ENCODE measurements around the gene ADARB1.
A peak's percentile ranks its signal among the peaks of the same experiment; 100 is the strongest.

DNA sequence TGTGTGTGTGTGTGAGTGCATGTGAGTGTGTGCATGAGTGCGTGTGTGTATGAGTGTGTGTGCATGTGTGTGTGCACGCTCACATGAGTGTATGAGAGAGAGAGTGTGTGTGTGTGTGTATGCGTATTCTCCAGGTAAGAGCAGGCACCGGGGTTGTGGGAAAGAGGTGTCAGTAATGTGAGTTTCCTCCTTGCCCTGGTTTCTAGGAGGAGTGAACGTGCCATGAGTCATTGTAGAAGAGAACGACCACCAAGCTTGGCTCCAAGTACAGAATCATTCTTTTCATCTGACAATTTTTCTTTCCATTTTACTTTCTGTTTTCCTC lies 134.2 kb downstream of the ADARB1 start:
- TF ChIP-seq MYNN (tag by site-specific recombination; IDR thresholded peaks at IDR 0.05; ENCODE audit: borderline replicate concordance) (no peak), YY1 (tag by site-specific recombination; IDR thresholded peaks at IDR 0.05) (no peak), SETDB1 (IDR thresholded peaks at IDR 0.05; ENCODE audit: insufficient read length, low read length) (no peak), ZNF274 (IDR thresholded peaks at IDR 0.05; ENCODE audit: low read length) (no peak), ZNF274 (tag by site-specific recombination; IDR thresholded peaks at IDR 0.05; ENCODE audit: borderline replicate concordance) (no peak), TCF7L2 (IDR thresholded peaks at IDR 0.05; ENCODE audit: borderline replicate concordance, low read depth, low read length) (no peak), ZFP69B (tag by site-specific recombination; IDR thresholded peaks at IDR 0.05) (no peak), ZNF239 (tag by site-specific recombination; IDR thresholded peaks at IDR 0.05) (0 out of 2 replicates have a peak, but pooled peaks have one; percentile 41), ZBTB1 (tag by site-specific recombination; IDR thresholded peaks at IDR 0.05) (no peak), ZNF658 (tag by site-specific recombination; IDR thresholded peaks at IDR 0.05) (no peak), ZNF121 (tag by site-specific recombination; IDR thresholded peaks at IDR 0.05) (no peak)
- TF ChIP-seq, protein P1, sequence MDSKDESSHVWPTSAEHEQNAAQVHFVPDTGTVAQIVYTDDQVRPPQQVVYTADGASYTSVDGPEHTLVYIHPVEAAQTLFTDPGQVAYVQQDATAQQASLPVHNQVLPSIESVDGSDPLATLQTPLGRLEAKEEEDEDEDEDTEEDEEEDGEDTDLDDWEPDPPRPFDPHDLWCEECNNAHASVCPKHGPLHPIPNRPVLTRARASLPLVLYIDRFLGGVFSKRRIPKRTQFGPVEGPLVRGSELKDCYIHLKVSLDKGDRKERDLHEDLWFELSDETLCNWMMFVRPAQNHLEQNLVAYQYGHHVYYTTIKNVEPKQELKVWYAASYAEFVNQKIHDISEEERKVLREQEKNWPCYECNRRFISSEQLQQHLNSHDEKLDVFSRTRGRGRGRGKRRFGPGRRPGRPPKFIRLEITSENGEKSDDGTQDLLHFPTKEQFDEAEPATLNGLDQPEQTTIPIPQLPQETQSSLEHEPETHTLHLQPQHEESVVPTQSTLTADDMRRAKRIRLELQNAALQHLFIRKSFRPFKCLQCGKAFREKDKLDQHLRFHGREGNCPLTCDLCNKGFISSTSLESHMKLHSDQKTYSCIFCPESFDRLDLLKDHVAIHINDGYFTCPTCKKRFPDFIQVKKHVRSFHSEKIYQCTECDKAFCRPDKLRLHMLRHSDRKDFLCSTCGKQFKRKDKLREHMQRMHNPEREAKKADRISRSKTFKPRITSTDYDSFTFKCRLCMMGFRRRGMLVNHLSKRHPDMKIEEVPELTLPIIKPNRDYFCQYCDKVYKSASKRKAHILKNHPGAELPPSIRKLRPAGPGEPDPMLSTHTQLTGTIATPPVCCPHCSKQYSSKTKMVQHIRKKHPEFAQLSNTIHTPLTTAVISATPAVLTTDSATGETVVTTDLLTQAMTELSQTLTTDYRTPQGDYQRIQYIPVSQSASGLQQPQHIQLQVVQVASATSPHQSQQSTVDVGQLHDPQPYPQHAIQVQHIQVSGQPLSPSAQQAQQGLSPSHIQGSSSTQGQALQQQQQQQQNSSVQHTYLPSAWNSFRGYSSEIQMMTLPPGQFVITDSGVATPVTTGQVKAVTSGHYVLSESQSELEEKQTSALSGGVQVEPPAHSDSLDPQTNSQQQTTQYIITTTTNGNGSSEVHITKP (tag by site-specific recombination; IDR thresholded peaks at IDR 0.05), result no peak
- TF ChIP-seq, protein P2, sequence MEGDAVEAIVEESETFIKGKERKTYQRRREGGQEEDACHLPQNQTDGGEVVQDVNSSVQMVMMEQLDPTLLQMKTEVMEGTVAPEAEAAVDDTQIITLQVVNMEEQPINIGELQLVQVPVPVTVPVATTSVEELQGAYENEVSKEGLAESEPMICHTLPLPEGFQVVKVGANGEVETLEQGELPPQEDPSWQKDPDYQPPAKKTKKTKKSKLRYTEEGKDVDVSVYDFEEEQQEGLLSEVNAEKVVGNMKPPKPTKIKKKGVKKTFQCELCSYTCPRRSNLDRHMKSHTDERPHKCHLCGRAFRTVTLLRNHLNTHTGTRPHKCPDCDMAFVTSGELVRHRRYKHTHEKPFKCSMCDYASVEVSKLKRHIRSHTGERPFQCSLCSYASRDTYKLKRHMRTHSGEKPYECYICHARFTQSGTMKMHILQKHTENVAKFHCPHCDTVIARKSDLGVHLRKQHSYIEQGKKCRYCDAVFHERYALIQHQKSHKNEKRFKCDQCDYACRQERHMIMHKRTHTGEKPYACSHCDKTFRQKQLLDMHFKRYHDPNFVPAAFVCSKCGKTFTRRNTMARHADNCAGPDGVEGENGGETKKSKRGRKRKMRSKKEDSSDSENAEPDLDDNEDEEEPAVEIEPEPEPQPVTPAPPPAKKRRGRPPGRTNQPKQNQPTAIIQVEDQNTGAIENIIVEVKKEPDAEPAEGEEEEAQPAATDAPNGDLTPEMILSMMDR (tag by site-specific recombination; IDR thresholded peaks at IDR 0.05), result no peak
- TF ChIP-seq, protein P3, sequence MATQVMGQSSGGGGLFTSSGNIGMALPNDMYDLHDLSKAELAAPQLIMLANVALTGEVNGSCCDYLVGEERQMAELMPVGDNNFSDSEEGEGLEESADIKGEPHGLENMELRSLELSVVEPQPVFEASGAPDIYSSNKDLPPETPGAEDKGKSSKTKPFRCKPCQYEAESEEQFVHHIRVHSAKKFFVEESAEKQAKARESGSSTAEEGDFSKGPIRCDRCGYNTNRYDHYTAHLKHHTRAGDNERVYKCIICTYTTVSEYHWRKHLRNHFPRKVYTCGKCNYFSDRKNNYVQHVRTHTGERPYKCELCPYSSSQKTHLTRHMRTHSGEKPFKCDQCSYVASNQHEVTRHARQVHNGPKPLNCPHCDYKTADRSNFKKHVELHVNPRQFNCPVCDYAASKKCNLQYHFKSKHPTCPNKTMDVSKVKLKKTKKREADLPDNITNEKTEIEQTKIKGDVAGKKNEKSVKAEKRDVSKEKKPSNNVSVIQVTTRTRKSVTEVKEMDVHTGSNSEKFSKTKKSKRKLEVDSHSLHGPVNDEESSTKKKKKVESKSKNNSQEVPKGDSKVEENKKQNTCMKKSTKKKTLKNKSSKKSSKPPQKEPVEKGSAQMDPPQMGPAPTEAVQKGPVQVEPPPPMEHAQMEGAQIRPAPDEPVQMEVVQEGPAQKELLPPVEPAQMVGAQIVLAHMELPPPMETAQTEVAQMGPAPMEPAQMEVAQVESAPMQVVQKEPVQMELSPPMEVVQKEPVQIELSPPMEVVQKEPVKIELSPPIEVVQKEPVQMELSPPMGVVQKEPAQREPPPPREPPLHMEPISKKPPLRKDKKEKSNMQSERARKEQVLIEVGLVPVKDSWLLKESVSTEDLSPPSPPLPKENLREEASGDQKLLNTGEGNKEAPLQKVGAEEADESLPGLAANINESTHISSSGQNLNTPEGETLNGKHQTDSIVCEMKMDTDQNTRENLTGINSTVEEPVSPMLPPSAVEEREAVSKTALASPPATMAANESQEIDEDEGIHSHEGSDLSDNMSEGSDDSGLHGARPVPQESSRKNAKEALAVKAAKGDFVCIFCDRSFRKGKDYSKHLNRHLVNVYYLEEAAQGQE (tag by site-specific recombination; IDR thresholded peaks at IDR 0.05), result no peak
